ENCODE data around the gene BCLAF1. TPM values are rescaled to one million over a fixed set of nuclear protein-coding genes. Genes with fewer than 3 reads are reported as not detected.

BCLAF1 gene
- total and polyA plus RNA-seq, 12 donors, result 13.1 to 102 (median 92.2) TPM

GRCh38 chr6:136335736-136336363 lies 46.2 kb upstream of the BCLAF1 start:
- no peak overlapping the region for H3K4me3 ChIP-seq
- H3K4me1 ChIP-seq, result peaks cover 0 to 5% (median 0%) of the 10 kb centered on the region in 9 donors
- H3K9me3 ChIP-seq, result no peaks in the 10 kb centered on the region
- no peak for TF ChIP-seq CTCF (IDR thresholded peaks at IDR 0.05)
- ATAC-seq, result peak in 5 of 8 donors; percentile 30 to 50 (median 42)
- no peak overlapping the region for H3K27ac ChIP-seq
- intact Hi-C loops (cut with DNase I), result no loop called here
- WGBS, 2 donors, result 74 to 79% methylated on average over 12 of the region's 12 CpGs
- DNase-seq, result no peak
- H3K27me3 ChIP-seq, result peaks cover 0 to 6% (median 0%) of the 10 kb centered on the region in 7 donors
- H3K36me3 ChIP-seq, result no peaks in the 10 kb centered on the region

- H3K4me1 ChIP-seq, result peaks cover 0 to 5% (median 0%) of the 10 kb centered on the region in 9 donors
- intact Hi-C loops (cut with DNase I), result no loop called here
- WGBS, 2 donors, result 74 to 76% methylated on average over 9 of the region's 9 CpGs
- H3K27me3 ChIP-seq, result peaks cover 0 to 13% (median 0%) of the 10 kb centered on the region in 7 donors
- no peaks in the 10 kb centered on the region for H3K36me3 ChIP-seq
- peak in 1 of 8 donors; percentile 18 for ATAC-seq
- no peaks in the 10 kb centered on the region for H3K9me3 ChIP-seq
- TF ChIP-seq CTCF (IDR thresholded peaks at IDR 0.05), result no peak
- no peak overlapping the region for H3K4me3 ChIP-seq
- DNase-seq, result no peak
- no peak overlapping the region for H3K27ac ChIP-seq
Observed at GRCh38 chr6:136334853-136335252, 45.2 kb upstream of the BCLAF1 start.

GRCh38 chr6:136334465-136334846 lies 44.8 kb upstream of the BCLAF1 start:
- Histone ChIP-seq H3K4me3 (no peak overlapping the region), H3K27ac (no peak overlapping the region), H3K9me3 (no peaks in the 10 kb centered on the region), H3K36me3 (no peaks in the 10 kb centered on the region), H3K4me1 (peaks cover 0 to 5% (median 0%) of the 10 kb centered on the region in 9 donors), H3K27me3 (peaks cover 0 to 13% (median 0%) of the 10 kb centered on the region in 7 donors)
- peak in 4 of 8 donors; percentile 57 to 71 (median 57) for ATAC-seq
- whole genome bisulfite sequencing, 2 donors, result 75 to 79% methylated on average over 13 of the region's 13 CpGs
- DNase-seq, result peak in 1 of 2 donors; percentile 20
- no peak for TF ChIP-seq CTCF (IDR thresholded peaks at IDR 0.05)
- intact Hi-C loops (cut with DNase I), result no loop called here

GRCh38 chr6:136333824-136334464 lies 44.3 kb upstream of the BCLAF1 start:
- 86 to 89% methylated on average over 11 of the region's 11 CpGs for WGBS, 2 donors

More at GRCh38 chr6:136333824-136334464, 44.3 kb upstream of the BCLAF1 start:
- no peak overlapping the region for H3K27ac ChIP-seq
- H3K4me3 ChIP-seq, result no peak overlapping the region
- DNase-seq (no peak), ATAC-seq (peak in 1 of 8 donors; percentile 37)
- H3K27me3 ChIP-seq, result peaks cover 0 to 13% (median 0%) of the 10 kb centered on the region in 7 donors
- no peak for TF ChIP-seq CTCF (IDR thresholded peaks at IDR 0.05)
- no peaks in the 10 kb centered on the region for H3K36me3 ChIP-seq
- peaks cover 0 to 5% (median 0%) of the 10 kb centered on the region in 9 donors for H3K4me1 ChIP-seq
- intact Hi-C loops (cut with DNase I), result no loop called here
- H3K9me3 ChIP-seq, result no peaks in the 10 kb centered on the region
